ENCODE data around the gene PRSS56.

Gene PRSS56

GRCh38 chr2:232519581-232520438, at the start of gene PRSS56:
Gene PRSS56, plus strand, starts transcription at chr2:232520388. Its CDS starts 211 bp downstream, at chr2:232520599.
- DNase-seq = no peak

- peak; percentile 41 for DNase-seq
These were observed 46.7 kb upstream of the PRSS56 start for GRCh38 chr2:232473467-232473890.

GRCh38 chr2:232476045-232476444, 44.1 kb upstream of the PRSS56 start:
- peak; percentile 14 for DNase-seq

GRCh38 chr2:232476791-232477190, 43.4 kb upstream of the PRSS56 start:
- DNase-seq = peak; percentile 11

- no peak for DNase-seq
These were observed 42.3 kb upstream of the PRSS56 start for GRCh38 chr2:232477751-232478510.

GRCh38 chr2:232478571-232479340, 41.4 kb upstream of the PRSS56 start:
- DNase-seq = peak; percentile 7

- peak; percentile 17 for DNase-seq
These were observed 40.6 kb upstream of the PRSS56 start for GRCh38 chr2:232479341-232480200.

- peak; percentile 9 for DNase-seq
These were observed 39.7 kb upstream of the PRSS56 start for GRCh38 chr2:232480201-232481190.

GRCh38 chr2:232481322-232482140, 38.7 kb upstream of the PRSS56 start:
- peak; percentile 11 for DNase-seq

- peak; percentile 10 for DNase-seq
These were observed 37.6 kb upstream of the PRSS56 start for GRCh38 chr2:232482301-232483238.

- no peak for DNase-seq
These were observed 36.8 kb upstream of the PRSS56 start for GRCh38 chr2:232483311-232483922.

GRCh38 chr2:232483923-232484627, 36.1 kb upstream of the PRSS56 start:
- DNase-seq = peak; percentile 7

GRCh38 chr2:232484628-232485347, 35.4 kb upstream of the PRSS56 start:
- DNase-seq = peak; percentile 12

GRCh38 chr2:232485348-232485756, 34.8 kb upstream of the PRSS56 start:
- DNase-seq = peak; percentile 7

- peak; percentile 19 for DNase-seq
These were observed 34.2 kb upstream of the PRSS56 start for GRCh38 chr2:232485757-232486557.
